ENCODE data around the gene GP2.
"Not testable (repeated sequence)": the region's sequence is repeated elsewhere in the genome, so short reads cannot be mapped to it uniquely, and the experiment has no call there.

GP2 gene

GRCh38 chr16:20329392-20330138 lies 2.3 kb upstream of the GP2 start:
- no peak for DNase-seq (ENCODE audit: low read depth, low spot score)
- H3K27ac ChIP-seq: no peak overlapping the region

GRCh38 chr16:20326321-20326720 lies 992 bp downstream of the GP2 start:
- DNase-seq (ENCODE audit: low read depth, low spot score): no peak

GRCh38 chr16:20325005-20325404 lies 2.3 kb downstream of the GP2 start:
- no peak overlapping the region for H3K27ac ChIP-seq

More at GRCh38 chr16:20326321-20326720, 992 bp downstream of the GP2 start:
- H3K27ac ChIP-seq: no peak overlapping the region

DNA sequence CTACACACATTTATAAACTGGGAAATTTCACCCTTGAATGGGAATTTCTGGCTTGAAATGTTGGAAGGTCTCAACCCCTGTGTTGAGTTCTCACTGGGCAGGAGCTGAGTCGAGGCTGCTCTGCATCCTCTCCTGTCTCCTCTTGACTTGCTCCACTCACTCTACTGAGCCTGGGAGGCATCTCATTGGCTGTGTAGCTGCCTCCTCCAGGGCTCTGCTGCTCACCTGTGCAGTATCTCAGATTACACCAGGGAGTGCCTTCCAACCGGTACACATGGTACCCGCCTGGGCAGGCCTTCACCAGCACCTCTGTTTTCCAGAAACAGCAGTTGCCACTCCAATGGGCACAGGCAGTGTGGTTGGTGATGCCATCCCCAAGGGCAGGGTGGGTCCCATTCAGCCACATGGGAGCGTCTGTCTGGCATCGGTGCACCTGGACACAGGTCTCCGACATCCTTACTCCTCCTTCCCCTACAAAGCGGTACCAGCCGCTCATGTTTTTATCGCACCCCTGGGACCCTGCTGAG lies 3.7 kb downstream of the GP2 start:
- DNase-seq (ENCODE audit: low read depth, low spot score): no peak
- H3K27ac ChIP-seq: no peak overlapping the region

More at GRCh38 chr16:20325005-20325404, 2.3 kb downstream of the GP2 start:
- DNase-seq (ENCODE audit: low read depth, low spot score): no peak

DNA sequence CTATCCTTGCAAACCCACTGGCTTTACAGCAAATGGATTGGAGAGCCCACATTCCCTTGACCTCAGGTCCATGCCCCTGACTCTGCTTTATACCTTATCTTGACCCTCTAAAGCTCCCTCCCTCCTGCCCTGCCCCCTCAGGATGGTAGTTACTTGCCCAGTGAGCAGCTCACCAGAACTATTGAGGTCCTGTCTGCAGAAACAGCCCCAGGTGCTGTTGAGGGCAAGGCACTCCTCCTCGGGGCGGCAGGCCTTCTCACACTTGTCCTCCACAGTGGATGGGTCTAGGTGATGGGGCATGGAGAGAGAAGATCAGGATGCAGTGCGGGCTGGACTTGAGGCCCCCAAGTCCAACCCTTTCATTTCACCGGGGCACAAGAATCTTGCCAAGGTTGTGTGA lies 4.6 kb downstream of the GP2 start:
- no peak overlapping the region for H3K27ac ChIP-seq
- DNase-seq (ENCODE audit: low read depth, low spot score): no peak

GRCh38 chr16:20321671-20322070 lies 5.6 kb downstream of the GP2 start:
- no peak for DNase-seq (ENCODE audit: low read depth, low spot score)
- no peak overlapping the region for H3K27ac ChIP-seq

DNA sequence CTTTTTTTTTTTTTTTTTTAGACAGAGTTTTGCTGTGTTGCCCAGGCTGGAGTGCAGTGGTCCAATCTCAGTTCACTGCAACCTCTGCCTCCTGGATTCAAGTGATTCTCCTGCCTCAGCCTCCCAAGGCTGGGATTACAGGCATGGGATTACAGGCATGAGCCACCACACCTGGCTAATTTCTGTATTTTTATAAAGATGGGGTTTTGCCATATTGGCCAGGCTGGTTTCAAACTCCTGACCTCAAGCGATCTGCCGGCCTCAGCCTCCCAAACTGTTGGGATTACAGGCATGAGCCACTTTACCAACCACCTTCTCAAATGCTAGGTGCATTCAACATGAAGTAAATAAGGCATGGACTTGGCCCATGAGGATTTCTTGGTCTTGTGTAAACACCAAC lies 6.3 kb downstream of the GP2 start:
- DNase-seq (ENCODE audit: low read depth, low spot score); H3K27ac ChIP-seq: not testable (repeated sequence)

DNA sequence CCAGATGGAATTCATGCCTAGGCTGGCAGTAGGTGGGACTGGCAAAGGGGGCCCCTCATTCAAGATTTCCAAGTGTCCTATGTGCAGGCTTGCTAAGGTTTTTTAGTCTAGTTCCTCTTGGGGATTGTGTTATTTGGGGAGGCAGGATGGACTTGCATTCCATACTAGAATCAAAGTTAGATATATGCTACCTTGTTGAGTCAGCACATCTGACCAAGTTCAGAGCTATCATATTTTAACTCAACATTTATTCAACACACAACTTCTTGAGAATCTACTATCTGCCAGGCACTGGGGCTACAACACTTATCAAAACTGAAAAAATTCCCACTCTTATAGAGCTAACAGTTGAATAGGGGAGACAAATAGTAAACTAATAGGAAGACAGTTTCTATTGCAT lies 6.7 kb downstream of the GP2 start:
- H3K27ac ChIP-seq: no peak overlapping the region
- DNase-seq (ENCODE audit: low read depth, low spot score): no peak

DNA sequence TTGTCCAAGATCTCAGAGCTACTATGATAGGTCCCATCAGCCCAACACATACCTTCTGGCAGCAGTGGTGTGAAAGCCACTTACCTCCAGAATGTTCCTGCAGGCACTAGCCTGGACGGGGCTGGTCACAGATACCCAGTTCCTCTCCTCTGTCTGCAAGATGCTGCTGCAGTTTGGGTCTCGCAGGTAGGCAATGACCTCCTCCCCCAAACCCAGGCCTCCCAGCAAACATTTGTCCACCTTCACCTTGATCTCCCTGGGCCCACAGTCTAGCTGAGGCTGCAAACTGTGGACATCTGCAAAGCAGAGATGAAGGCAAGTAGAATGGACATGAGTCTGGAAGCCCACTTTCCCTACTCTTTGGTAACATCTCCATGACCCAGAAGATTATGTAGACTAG lies 7.1 kb downstream of the GP2 start:
- DNase-seq (ENCODE audit: low read depth, low spot score): no peak
- H3K27ac ChIP-seq: no peak overlapping the region

- no peak overlapping the region for H3K27ac ChIP-seq
- no peak for DNase-seq (ENCODE audit: low read depth, low spot score)
These were observed 7.9 kb downstream of the GP2 start for GRCh38 chr16:20319406-20319805.

DNA sequence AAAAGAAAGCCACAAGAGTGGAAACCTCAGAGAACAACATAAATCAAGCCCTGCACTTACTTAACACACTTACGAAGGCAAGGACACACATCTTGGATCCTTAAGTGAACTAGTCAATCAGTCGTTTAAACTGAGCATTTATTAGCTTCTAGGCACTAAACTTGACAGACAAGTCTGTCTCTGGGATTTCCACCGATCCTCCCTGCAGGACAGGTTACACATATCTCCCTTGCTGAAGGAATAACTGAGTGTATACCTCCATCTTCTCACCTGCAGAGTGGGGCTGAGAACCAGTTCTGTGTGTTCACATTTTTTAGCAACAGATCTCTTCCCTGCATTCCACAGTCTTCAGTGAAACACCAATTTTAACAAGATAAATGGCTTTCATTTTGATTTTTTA lies 8.9 kb downstream of the GP2 start:
- H3K27ac ChIP-seq: no peak overlapping the region
- DNase-seq (ENCODE audit: low read depth, low spot score): no peak

GRCh38 chr16:20318006-20318405 lies 9.3 kb downstream of the GP2 start:
- no peak for DNase-seq (ENCODE audit: low read depth, low spot score)
- H3K27ac ChIP-seq: no peak overlapping the region

DNA sequence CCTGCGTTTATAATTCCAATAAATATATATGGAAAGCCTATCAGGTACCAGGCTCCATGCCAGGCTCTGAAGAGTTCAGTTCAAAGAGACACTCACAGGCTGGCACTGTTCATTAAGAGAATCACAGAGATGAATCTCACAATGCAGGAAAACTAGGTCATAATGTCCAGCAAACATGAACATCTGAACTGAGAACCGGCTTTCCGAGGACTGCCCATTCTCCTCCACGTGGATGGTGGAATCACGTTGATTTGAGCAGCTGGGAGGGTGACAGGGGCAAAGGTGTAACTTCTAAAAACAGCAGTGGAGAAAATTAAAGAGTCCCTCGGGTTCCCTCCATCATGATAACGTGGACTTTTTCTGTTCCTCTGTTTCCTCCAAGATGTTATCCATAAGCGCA lies 10.2 kb downstream of the GP2 start:
- no peak for DNase-seq (ENCODE audit: low read depth, low spot score)
- no peak overlapping the region for H3K27ac ChIP-seq

DNA sequence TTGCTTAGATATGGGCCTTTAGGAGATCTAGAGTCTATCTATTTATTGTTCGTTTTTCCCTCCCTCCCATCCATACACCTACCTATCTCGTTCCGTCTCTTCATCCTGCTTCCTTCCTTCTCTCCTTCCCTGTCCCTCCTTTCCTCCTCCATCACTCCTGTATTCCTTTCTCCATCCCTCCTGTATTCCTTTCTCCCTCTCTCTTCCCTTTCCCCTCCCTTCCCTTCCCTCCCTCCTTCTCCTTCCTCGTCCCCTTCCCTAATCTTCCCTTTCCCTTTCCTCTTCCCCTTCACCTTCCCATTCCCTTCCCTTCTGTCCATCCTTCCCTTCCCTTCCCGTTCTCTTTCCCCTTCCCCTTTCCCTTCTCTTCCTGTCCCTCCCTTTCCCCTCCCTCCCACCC lies 10.6 kb downstream of the GP2 start:
- no peak overlapping the region for H3K27ac ChIP-seq
- DNase-seq (ENCODE audit: low read depth, low spot score): no peak

DNA sequence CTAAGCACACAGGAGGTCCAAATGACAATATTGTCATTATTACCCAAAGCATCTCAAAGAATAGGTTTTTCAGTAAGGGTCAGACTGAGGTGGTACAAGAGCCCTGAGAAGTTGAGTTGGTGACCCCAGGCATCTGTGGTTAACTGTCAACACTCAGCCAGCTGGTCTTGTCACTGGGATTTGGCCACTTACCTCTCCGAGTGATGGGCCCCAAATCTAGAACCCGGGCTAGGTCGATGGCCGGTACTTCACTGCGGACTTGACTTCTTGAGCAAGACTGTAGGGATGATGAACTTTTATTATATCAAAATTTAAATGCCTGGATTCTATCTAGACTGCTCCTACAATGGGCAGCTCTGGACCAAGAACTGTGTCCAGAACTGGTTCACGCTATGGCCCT lies 11.5 kb downstream of the GP2 start:
- no peak overlapping the region for H3K27ac ChIP-seq

DNA sequence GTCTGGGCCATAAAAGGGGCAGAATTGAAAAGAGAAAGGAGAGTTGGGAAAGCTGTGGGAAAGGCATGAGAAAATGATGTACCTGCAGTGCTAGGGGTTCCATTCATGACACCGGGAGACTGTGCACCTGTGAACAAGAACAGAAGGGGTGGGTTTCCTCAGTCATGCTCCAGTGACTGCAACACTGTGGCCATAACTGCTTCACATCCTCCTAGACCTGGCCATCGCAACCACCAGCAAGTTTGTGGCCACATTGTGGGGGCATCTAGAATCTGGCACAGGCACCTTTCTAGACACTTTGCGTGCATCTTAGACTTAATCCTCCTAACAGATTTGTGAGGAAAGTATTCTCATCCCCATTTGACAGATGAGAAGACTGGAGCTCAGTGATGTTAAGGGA lies 12.7 kb downstream of the GP2 start:
- no peak for DNase-seq (ENCODE audit: low read depth, low spot score)
- H3K27ac ChIP-seq: no peak overlapping the region

More for the DNA sequence above, 11.5 kb downstream of the GP2 start:
- DNase-seq (ENCODE audit: low read depth, low spot score): no peak

DNA sequence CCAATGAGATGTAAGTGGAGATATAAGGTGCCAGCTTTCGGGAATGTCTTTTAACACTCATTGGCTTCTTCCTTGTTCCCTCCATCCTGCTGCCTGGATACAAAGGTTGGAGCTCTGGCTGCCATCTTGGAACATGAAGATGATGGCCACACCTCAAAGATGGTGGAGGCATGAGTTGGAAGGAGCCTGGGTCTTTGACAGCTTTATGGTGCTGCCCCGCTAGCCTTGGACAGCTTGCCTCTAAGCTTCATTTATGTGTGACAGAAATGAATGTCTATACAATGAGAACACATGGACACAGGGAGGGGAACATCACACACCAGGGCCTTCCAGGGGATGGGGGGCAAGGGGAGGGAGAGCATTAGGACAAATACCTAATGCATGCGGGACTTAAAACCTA lies 13.6 kb downstream of the GP2 start:
- H3K27ac ChIP-seq: no peak overlapping the region
- DNase-seq (ENCODE audit: low read depth, low spot score): no peak

- not testable (repeated sequence) for DNase-seq (ENCODE audit: low read depth, low spot score); H3K27ac ChIP-seq
These were observed 14.7 kb downstream of the GP2 start for GRCh38 chr16:20312536-20313095.

- no peak overlapping the region for H3K27ac ChIP-seq
- DNase-seq (ENCODE audit: low read depth, low spot score): no peak
These were observed 15.8 kb downstream of the GP2 start for GRCh38 chr16:20311548-20311947.

DNA sequence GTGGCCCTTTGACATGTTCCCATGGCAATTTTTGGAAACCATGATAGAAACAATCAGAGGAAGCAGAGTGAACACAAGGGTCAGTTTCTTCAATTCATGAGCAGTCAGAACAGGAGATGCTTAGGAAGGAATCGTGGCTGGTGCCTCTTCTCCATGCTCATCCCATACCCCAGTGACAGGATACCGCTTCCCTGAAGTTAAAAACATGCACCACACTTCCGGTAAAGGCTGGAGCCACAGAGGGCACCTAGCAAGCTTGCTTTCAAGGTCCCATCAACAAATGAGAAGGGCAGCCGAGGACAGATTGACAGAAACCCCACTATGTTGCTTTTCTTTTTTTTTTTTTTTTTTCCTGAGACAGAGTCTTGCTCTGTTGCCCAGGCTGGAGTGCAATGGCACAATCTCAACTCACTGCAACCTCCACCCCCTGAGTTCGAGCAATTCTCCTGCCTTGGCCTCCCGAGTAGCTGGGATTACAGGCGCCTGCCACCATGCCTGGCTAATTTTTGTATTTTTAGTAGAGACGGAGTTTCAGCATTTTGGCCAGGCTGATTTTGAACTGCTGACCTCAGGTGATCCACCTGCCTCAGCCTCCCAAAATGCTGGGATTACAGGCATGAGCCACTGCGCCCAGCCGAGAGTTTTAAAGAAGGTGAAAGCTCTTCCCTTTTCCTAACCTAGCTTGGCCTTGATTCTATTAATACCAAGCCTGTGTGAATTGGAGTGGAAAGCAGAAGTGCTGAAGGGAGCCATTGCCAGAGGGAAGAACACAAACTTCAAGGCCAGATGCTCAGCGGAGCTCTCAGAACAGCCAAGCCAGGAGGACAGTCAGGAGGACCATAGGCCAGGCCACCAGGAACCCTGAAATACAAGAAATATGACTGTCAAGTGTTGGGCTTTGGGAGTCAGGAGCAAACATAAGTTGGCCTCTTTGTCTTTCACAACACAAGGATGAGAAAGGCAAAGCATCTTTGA lies 16.6 kb downstream of the GP2 start:
- no peak overlapping the region for H3K27ac ChIP-seq
- DNase-seq (ENCODE audit: low read depth, low spot score): no peak

DNA sequence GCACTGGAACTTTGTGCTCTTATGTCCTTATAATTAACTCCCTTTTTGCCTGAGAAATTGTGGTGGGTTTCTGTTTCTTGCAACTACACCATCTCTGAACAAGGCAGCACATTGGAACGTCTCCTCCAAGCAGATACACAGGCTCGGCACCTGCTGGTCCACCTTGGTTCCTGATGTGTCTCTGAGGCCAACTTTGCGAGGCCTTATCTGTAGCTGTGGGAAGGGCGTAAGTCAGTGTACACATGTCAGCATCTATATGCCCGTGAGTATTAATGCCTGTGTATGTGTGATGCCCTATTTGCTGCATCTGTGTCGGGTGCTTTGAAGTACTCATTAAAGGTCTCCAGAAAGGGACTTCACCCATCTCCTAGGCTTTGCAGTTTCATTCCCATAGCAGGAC lies 17.5 kb downstream of the GP2 start:
- DNase-seq (ENCODE audit: low read depth, low spot score): no peak
- H3K27ac ChIP-seq: no peak overlapping the region
